Subcutaneous abdominal adipose tissue (tissue), 5 donors: ENCODE results near the gene PM20D1.
"Not testable (repeated sequence)": the region's sequence is repeated elsewhere in the genome, so short reads cannot be mapped to it uniquely, and the experiment has no call there.

ENCODE experiments used
- H3K27ac ChIP-seq: one replicate; pipeline ENCODE4 v1.7.0; 2013; ENCODE audit warnings: low read depth, mild to moderate bottlenecking, inconsistent platforms, low read length, moderate library complexity
- H3K27me3 ChIP-seq, 5 donors: one replicate each; pipeline ENCODE4 v1.7.0; 2013; ENCODE audit warnings: low read length in 5 of 5, inconsistent platforms in 1 of 5; ENCODE audit not compliant: control insufficient read depth in 5 of 5, insufficient read depth in 4 of 5
- H3K36me3 ChIP-seq, 5 donors: one replicate each; pipeline ENCODE4 v1.7.0; 2013; ENCODE audit warnings: low read length in 5 of 5; ENCODE audit not compliant: control insufficient read depth in 5 of 5, insufficient read depth in 5 of 5
- H3K4me1 ChIP-seq, 5 donors: one replicate each; pipeline ENCODE4 v1.7.0; 2013; ENCODE audit warnings: low read length in 5 of 5, mild to moderate bottlenecking in 3 of 5, moderate library complexity in 1 of 5; ENCODE audit not compliant: control insufficient read depth in 5 of 5, insufficient read depth in 5 of 5
- H3K4me3 ChIP-seq, 5 donors: one replicate each; pipeline ENCODE4 v1.7.0; 2013; ENCODE audit warnings: low read length in 5 of 5, low read depth in 1 of 5
- H3K9ac ChIP-seq, 5 donors: one replicate each; pipeline ENCODE4 v1.7.0; 2013; ENCODE audit warnings: low read length in 5 of 5, mild to moderate bottlenecking in 4 of 5, moderate library complexity in 3 of 5
- H3K9me3 ChIP-seq, 5 donors: one replicate each; pipeline ENCODE4 v1.7.0; 2013; ENCODE audit warnings: low read length in 5 of 5; ENCODE audit not compliant: control insufficient read depth in 5 of 5
- donor health status: healthy.
- donor health status: healthy.
- donor health status: healthy.
- donor health status: healthy.
- donor health status: healthy.

PM20D1 gene

DNA sequence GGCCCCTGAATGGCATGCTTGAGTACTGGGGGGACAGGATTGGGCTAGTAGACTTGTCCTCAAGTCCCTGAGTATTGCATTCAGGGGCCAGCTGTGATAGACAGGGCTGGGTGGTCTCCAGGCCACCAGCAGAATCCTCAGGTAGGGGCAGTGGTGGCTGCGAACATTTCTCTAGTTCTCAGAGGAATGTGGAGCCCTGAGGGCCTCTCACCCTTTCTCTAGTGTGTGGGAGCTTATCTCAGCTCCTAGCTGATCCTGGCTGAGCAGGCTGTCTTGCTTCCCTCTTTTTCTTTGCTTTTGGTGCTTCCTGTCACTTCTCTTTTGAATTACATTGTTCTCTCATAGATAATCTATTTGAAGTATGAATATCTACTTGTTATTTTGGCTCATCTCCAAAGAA, 30.0 kb upstream of the PM20D1 start:
- Histone ChIP-seq H3K4me1 (no peaks in the 10 kb centered on the region), H3K9ac (no peak overlapping the region), H3K27me3 (no peaks in the 10 kb centered on the region), H3K4me3 (no peak overlapping the region), H3K9me3 (peaks cover 0 to 15% (median 5%) of the 10 kb centered on the region in 5 donors), H3K36me3 (no peaks in the 10 kb centered on the region), H3K27ac (no peak overlapping the region)

DNA sequence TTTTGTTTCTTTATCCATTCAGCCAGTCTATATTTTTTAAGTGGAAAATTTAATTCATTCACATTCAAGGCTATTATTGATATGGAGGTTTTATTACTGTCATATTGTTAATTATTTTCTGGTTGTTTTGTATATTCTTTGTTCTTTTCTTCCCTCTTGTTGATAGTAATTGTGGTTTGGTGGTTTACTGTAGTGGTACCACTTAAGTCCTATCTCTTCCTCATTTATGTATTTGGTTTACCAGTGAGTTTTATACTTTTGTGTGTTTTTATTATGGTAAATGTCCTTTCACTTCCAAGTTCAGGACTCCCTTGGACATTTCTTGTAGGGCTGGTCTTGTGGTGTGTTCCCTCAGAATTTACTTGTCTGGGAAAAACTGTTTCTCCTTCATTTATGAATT, 28.1 kb upstream of the PM20D1 start:
- Histone ChIP-seq H3K9me3 (peaks cover 0 to 15% (median 10%) of the 10 kb centered on the region in 5 donors), H3K27ac (no peak overlapping the region), H3K27me3 (no peaks in the 10 kb centered on the region), H3K9ac (no peak overlapping the region), H3K36me3 (no peaks in the 10 kb centered on the region), H3K4me3 (no peak overlapping the region), H3K4me1 (no peaks in the 10 kb centered on the region)

DNA sequence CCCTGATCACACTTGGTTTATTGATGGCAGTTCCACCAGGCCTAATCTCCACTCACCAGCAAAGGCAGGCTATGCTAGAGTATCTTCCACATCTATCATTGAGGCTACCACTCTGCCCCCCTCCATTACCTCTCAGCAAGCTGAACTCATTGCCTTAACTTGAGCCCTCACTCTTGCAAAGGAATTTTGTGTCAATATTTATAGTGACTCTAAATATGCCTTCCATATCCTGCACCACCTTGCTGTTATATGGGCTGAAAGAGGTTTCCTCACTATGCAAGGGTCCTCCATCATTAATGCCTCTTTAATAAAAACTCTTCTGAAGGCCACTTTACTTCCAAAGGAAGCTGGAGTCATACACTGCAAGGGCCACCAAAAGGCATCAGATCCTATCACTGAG, 23.2 kb upstream of the PM20D1 start:
- not testable (repeated sequence) for H3K4me3 ChIP-seq, H3K4me1 ChIP-seq, H3K27me3 ChIP-seq, H3K9ac ChIP-seq, H3K36me3 ChIP-seq, H3K27ac ChIP-seq
- H3K9me3 ChIP-seq, result peaks cover 0 to 13% (median 5%) of the 10 kb centered on the region in 5 donors

DNA sequence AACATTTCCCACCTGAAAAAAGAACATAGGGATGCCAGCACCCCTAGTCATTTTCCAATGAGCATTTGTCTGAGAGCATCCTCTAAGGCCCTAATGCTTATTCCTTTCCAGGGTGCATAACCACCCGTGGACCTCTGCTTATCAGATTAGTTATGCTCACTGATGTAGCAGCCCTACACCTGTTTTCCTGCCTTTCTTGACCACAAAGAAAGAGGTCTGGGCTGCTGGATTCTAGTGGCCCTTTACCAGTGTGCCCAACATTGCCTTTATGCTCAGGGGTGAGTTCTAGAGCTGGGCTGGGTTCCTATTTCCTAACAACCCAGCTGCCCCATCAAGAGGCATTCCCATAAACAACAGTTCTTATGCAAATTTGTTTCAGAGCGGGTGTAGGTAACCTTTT, 20.3 kb upstream of the PM20D1 start:
- peaks cover 0 to 13% (median 5%) of the 10 kb centered on the region in 5 donors for H3K9me3 ChIP-seq
- H3K36me3 ChIP-seq, result no peaks in the 10 kb centered on the region
- H3K27ac ChIP-seq, result no peak overlapping the region
- H3K4me3 ChIP-seq, result no peak overlapping the region
- H3K27me3 ChIP-seq, result no peaks in the 10 kb centered on the region
- H3K9ac ChIP-seq, result no peak overlapping the region
- H3K4me1 ChIP-seq, result no peaks in the 10 kb centered on the region

DNA sequence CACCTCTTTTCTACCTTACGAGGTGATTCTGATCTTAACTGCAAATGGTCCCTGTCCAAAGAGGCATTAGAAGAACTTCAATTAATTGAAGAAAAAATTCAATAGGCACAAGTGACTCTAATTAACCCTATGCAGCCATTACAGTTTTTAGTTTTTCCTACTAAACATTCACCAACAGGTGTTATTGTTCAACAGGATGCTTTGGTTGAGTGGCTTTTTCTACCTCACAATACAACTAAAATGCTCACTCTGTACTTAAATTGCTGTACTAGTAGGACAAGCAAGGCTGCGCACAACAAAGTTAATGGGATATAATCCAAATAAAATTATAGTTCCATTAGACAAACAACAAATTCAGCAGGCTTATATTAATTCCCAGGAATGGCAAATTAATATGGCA, 11.6 kb upstream of the PM20D1 start:
- Histone ChIP-seq H3K4me3 (no peak overlapping the region), H3K27ac (no peak overlapping the region), H3K9ac (no peak overlapping the region), H3K4me1 (peaks cover 0 to 3% (median 0%) of the 10 kb centered on the region in 5 donors), H3K36me3 (peaks cover 0 to 4% (median 0%) of the 10 kb centered on the region in 5 donors), H3K9me3 (peaks cover 0 to 4% (median 0%) of the 10 kb centered on the region in 5 donors), H3K27me3 (no peaks in the 10 kb centered on the region)

GRCh38 chr1:205858141-205858961, 8.4 kb upstream of the PM20D1 start:
- peaks cover 0 to 8% (median 0%) of the 10 kb centered on the region in 5 donors for H3K9me3 ChIP-seq
- H3K4me1 ChIP-seq, result peaks cover 0 to 3% (median 0%) of the 10 kb centered on the region in 5 donors
- H3K4me3 ChIP-seq, result no peak overlapping the region
- no peaks in the 10 kb centered on the region for H3K27me3 ChIP-seq
- H3K27ac ChIP-seq, result no peak overlapping the region
- H3K9ac ChIP-seq, result no peak overlapping the region
- H3K36me3 ChIP-seq, result peaks cover 0 to 4% (median 0%) of the 10 kb centered on the region in 5 donors

DNA sequence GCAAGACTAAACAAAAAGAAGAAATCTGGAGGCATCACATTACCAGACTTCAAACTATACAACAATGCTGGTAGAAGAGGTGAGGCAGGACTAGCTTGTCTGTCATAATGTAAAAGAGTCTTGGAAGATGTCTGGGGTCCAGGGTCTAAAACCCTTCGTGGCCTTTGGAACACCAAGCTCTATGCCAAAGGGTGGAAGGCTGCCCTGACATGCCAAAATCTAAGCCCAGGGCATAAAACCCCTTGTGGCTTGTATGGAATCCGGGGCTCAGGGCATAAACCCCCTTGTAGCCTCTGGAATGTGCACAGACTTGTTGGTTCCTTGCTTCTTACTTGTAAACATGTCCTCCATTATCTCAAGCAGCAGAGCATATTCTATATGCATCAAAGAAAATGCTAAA, 7.6 kb upstream of the PM20D1 start:
- peaks cover 0 to 11% (median 2%) of the 10 kb centered on the region in 5 donors for H3K9me3 ChIP-seq
- not testable (repeated sequence) for H3K4me1 ChIP-seq, H3K27ac ChIP-seq, H3K27me3 ChIP-seq, H3K9ac ChIP-seq, H3K4me3 ChIP-seq, H3K36me3 ChIP-seq

DNA sequence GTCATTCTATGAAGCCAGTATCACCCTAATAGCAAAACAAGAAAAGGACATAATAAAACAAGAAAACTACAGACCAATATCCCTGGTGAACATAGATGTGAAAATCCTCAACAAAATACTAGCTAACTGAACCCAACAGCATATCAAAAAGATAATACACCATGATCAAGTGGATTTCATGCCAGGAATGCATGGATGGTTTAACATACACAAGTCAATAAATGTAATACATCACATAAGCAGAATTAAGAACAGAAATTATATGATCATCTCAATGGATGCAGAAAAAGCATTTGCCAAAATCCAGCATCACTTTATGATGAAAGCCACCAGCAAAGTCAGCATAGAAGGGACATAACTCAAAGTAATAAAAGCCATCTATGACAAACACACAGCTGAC, 6.5 kb upstream of the PM20D1 start:
- Histone ChIP-seq H3K9ac (no peak overlapping the region), H3K4me1 (peaks cover 0 to 3% (median 0%) of the 10 kb centered on the region in 5 donors), H3K4me3 (no peak overlapping the region), H3K9me3 (peaks cover 0 to 11% (median 2%) of the 10 kb centered on the region in 5 donors), H3K27ac (no peak overlapping the region), H3K27me3 (no peaks in the 10 kb centered on the region), H3K36me3 (no peaks in the 10 kb centered on the region)

GRCh38 chr1:205852969-205853368, 3.0 kb upstream of the PM20D1 start:
- Histone ChIP-seq H3K4me1 (peaks cover 0 to 14% (median 0%) of the 10 kb centered on the region in 5 donors), H3K9me3 (peaks cover 0 to 11% (median 2%) of the 10 kb centered on the region in 5 donors), H3K27ac (no peak overlapping the region), H3K27me3 (no peaks in the 10 kb centered on the region), H3K36me3 (no peaks in the 10 kb centered on the region), H3K4me3 (no peak overlapping the region), H3K9ac (no peak overlapping the region)

DNA sequence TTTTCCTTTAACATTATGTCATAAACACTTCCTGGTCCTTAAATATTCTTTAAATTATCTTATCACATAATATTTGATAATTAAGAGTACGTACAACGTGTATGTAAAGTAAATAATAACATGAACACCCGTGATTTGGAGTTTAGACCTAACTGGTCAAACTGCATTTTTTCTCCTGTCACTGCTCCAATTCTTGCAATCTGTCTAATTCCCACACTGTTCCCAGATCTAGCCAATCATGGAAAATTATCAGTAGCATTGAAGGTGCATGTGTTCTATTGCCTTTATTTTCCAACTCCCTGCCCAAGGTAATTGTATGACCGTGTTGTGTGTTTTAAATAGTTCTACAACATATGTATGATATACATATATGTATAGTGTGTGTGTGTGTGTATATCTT, 2.1 kb upstream of the PM20D1 start:
- Histone ChIP-seq H3K27me3 (no peaks in the 10 kb centered on the region), H3K9me3 (peaks cover 0 to 11% (median 2%) of the 10 kb centered on the region in 5 donors), H3K27ac (no peak overlapping the region)

More for the DNA sequence above, 2.1 kb upstream of the PM20D1 start:
- no peak overlapping the region for H3K9ac ChIP-seq
- no peaks in the 10 kb centered on the region for H3K36me3 ChIP-seq
- H3K4me1 ChIP-seq, result peaks cover 0 to 14% (median 0%) of the 10 kb centered on the region in 5 donors
- H3K4me3 ChIP-seq, result no peak overlapping the region
